Mesenteric fat pad (tissue), 1 donor: ENCODE data around the gene AGPS. TPM values are rescaled to one million over a fixed set of nuclear protein-coding genes. Genes with fewer than 3 reads are reported as not detected.
"Not testable (repeated sequence)": the region's sequence is repeated elsewhere in the genome, so short reads cannot be mapped to it uniquely, and the experiment has no call there.

ENCODE experiments used
- DNase-seq: peaks from one replicate; pipeline ENCODE4 v3.0.0-alpha.2; 2020; ENCODE audit warnings: low spot score
- total RNA-seq: library from RNA; stranded (reverse); fragmentation: NEBNext Ultra II Directional; extraction: Animal tissue kit (Norgen Biotek cat#: 25700); gene quantifications from one replicate; pipeline ENCODE4 v1.2.1, GENCODE V29; 2021
- donor health status: DM: yes; HTN: yes; CAD: no.

Gene AGPS
- total RNA-seq, 1 donor from 2014 or later, result 46.1 TPM

GRCh38 chr2:177466337-177467195 is 74.0 kb downstream of the AGPS start:
- no peak for DNase-seq

- DNase-seq, result no peak
These were observed 75.1 kb downstream of the AGPS start for GRCh38 chr2:177467646-177468045.

GRCh38 chr2:177471990-177472389 is 79.4 kb downstream of the AGPS start:
- no peak for DNase-seq

- DNase-seq, result no peak
These were observed 81.7 kb downstream of the AGPS start for GRCh38 chr2:177474301-177474700.

- DNase-seq, result no peak
These were observed 82.4 kb downstream of the AGPS start for GRCh38 chr2:177474998-177475397.

GRCh38 chr2:177476897-177477296 is 84.3 kb downstream of the AGPS start:
- no peak for DNase-seq

- DNase-seq, result no peak
These were observed 85.5 kb downstream of the AGPS start for GRCh38 chr2:177478029-177478428.

GRCh38 chr2:177478907-177479306 is 86.3 kb downstream of the AGPS start:
- DNase-seq, result no peak

GRCh38 chr2:177482195-177482594 is 89.6 kb downstream of the AGPS start:
- DNase-seq, result no peak

GRCh38 chr2:177483531-177483930 is 91.0 kb downstream of the AGPS start:
- no peak for DNase-seq

GRCh38 chr2:177484180-177484795 is 91.7 kb downstream of the AGPS start:
- no peak for DNase-seq

GRCh38 chr2:177485657-177486056 is 93.1 kb downstream of the AGPS start:
- DNase-seq, result not testable (repeated sequence)

GRCh38 chr2:177489719-177490301 is 97.2 kb downstream of the AGPS start:
- DNase-seq, result no peak

- no peak for DNase-seq
These were observed 103.4 kb downstream of the AGPS start for GRCh38 chr2:177495945-177496344.

GRCh38 chr2:177496921-177497320 is 104.3 kb downstream of the AGPS start:
- no peak for DNase-seq

- DNase-seq, result no peak
These were observed 108.6 kb downstream of the AGPS start for GRCh38 chr2:177501186-177501585.

GRCh38 chr2:177506505-177506904 is 113.9 kb downstream of the AGPS start:
- no peak for DNase-seq

- no peak for DNase-seq
These were observed 114.4 kb downstream of the AGPS start for GRCh38 chr2:177506998-177507397.

- DNase-seq, result no peak
These were observed 124.4 kb downstream of the AGPS start for GRCh38 chr2:177516824-177517544.

GRCh38 chr2:177518754-177519153 is 126.2 kb downstream of the AGPS start:
- DNase-seq, result no peak

- no peak for DNase-seq
These were observed 127.1 kb downstream of the AGPS start for GRCh38 chr2:177519534-177520115.
